Caco-2 (cell line): ENCODE results near the gene NMRK2. TPM values are rescaled to one million over a fixed set of nuclear protein-coding genes. Genes with fewer than 3 reads are reported as not detected.

Experiments
- BruUV-seq: library from RNA; stranded (reverse); fragments of 400-500 nt; replicated peaks from 2 replicates; lab custom pipeline; 2021; lab: Mats Ljungman, UMichigan
- CTCF ChIA-PET: fragments of 300-600 bp; sonication (Branson Sonifier 250); formaldehyde crosslinking; loops from one replicate; lab custom pipeline; 2022; ENCODE audit warnings: antibody characterized with exemption; lab: Charles Lee
- POLR2A ChIA-PET: fragments of 300-600 bp; sonication (Branson Sonifier 250); formaldehyde crosslinking; loops from one replicate; lab custom pipeline; 2022; ENCODE audit warnings: antibody characterized with exemption; lab: Charles Lee
- DNase-seq, 2 experiments: peaks; one replicate each; pipeline versions ENCODE4 v3.0.0 to v3.0.0-alpha.2; 2020 to 2022
- H3K27me3 ChIP-seq: replicated peaks from 2 replicates; pipeline ENCODE4 v1.6.0; 2011; ENCODE audit warnings: low read length; ENCODE audit not compliant: control insufficient read depth, insufficient read depth
- H3K36me3 ChIP-seq: 2 replicates; pipeline ENCODE4 v1.5.1; 2011; ENCODE audit warnings: low read length; ENCODE audit not compliant: control insufficient read depth, insufficient read depth
- H3K4me1 ChIP-seq: fragments of 250-450 bp; sonication (Bioruptor Pico); 2 replicates; pipeline ENCODE4 v1.5.1; 2020; ENCODE audit warnings: mild to moderate bottlenecking
- H3K4me3 ChIP-seq: 2 replicates; pipeline ENCODE4 v1.5.1; 2011; ENCODE audit warnings: low read depth, mild to moderate bottlenecking, control low read depth, low read length
- H3K9me3 ChIP-seq: fragments of 250-450 bp; sonication (Bioruptor Pico); 2 replicates; pipeline ENCODE4 v1.5.1; 2020; ENCODE audit warnings: mild to moderate bottlenecking, moderate library complexity
- H3K27ac Mint-ChIP-seq: one replicate; pipeline ENCODE4 v1.8.0; 2022; ENCODE audit warnings: mixed read lengths; ENCODE audit not compliant: unreplicated experiment
- H3K27me3 Mint-ChIP-seq: one replicate; pipeline ENCODE4 v1.8.0; 2022; ENCODE audit warnings: mixed read lengths; ENCODE audit not compliant: insufficient read depth, unreplicated experiment
- H3K36me3 Mint-ChIP-seq: one replicate; pipeline ENCODE4 v1.8.0; 2022; ENCODE audit warnings: mild to moderate bottlenecking, mixed read lengths; ENCODE audit not compliant: insufficient read depth, unreplicated experiment
- H3K4me1 Mint-ChIP-seq: one replicate; pipeline ENCODE4 v1.8.0; 2022; ENCODE audit warnings: low read depth, mixed read lengths; ENCODE audit not compliant: unreplicated experiment
- H3K4me3 Mint-ChIP-seq: one replicate; pipeline ENCODE4 v1.8.0; 2022; ENCODE audit warnings: mild to moderate bottlenecking, moderate library complexity, mixed read lengths; ENCODE audit not compliant: unreplicated experiment
- H3K9me3 Mint-ChIP-seq: one replicate; pipeline ENCODE4 v1.8.0; 2022; ENCODE audit warnings: mixed read lengths; ENCODE audit not compliant: unreplicated experiment
- CTCF ChIP-seq, 2 experiments: fragments of 200-600 bp in 1 of 2; IDR thresholded peaks; 1 replicate in 1 of 2; 2 replicates in 1 of 2; pipeline versions ENCODE4 v1.5.1 to v1.8.0; 2011 to 2022; ENCODE audit warnings: antibody characterized with exemption in 1 of 2, control low read depth in 1 of 2, inconsistent platforms in 1 of 2, low read depth in 1 of 2, low read length in 1 of 2, mild to moderate bottlenecking in 1 of 2, moderate library complexity in 1 of 2; ENCODE audit not compliant: insufficient read depth in 1 of 2, severe bottlenecking in 1 of 2, unreplicated experiment in 1 of 2
- intact Hi-C: fragments of 100-400 bp; cut with micrococcal nuclease; formaldehyde crosslinking; loops from one replicate; pipeline ENCODE4 v1.10.0; 2022; ENCODE audit not compliant: unreplicated experiment
- total RNA-seq: library from RNA; stranded (reverse); gene quantifications from 2 replicates; pipeline ENCODE4 v1.2.3, GENCODE V29; 2022

Gene NMRK2
- total RNA-seq, 1 experiment from 2014 or later: not detected

- Histone ChIP-seq H3K4me1 (peaks cover 28% of the 10 kb centered on the region), H3K9me3 (no peaks in the 10 kb centered on the region), H3K36me3 (peaks cover 1% of the 10 kb centered on the region; the same call in 1 of the 2 replicates), H3K27me3 (no peaks in the 10 kb centered on the region), H3K4me3 (peak overlapping the region; percentile 97)
- Mint-ChIP-seq H3K4me3 (peak overlapping the region; percentile 78), H3K36me3 (peaks cover 67% of the 10 kb centered on the region), H3K9me3 (no peaks in the 10 kb centered on the region), H3K27me3 (no peaks in the 10 kb centered on the region), H3K27ac (peak overlapping the region; percentile 79), H3K4me1 (peaks cover 22% of the 10 kb centered on the region)
- intact Hi-C loops: no loop called here
- DNase-seq: peak; percentile 58 to 70
- BruUV-seq: no TSS peak
- ChIA-PET CTCF (interaction anchor here (0.6 to 1.8 kb wide), 3 partner anchors 16 to 1383 kb away, joined by 4 to 16 read pairs (median 4); partner anchors contain the start of gene EEF2), POLR2A (interaction anchor here (0.8 to 3.6 kb wide), 6 partner anchors 10 to 207 kb away, joined by 3 to 67 read pairs (median 10); partner anchors contain the start of genes APBA3, EEF2 and MRPL54)
- TF ChIP-seq CTCF (IDR thresholded peaks at IDR 0.05; ENCODE audit: insufficient read depth in 1 of 2, low read depth in 1 of 2, low read length in 1 of 2, severe bottlenecking in 1 of 2, unreplicated experiment in 1 of 2): peak in 1 of 2 experiments; percentile 5
Measured at GRCh38 chr19:3969435-3970312, 36.8 kb downstream of the NMRK2 start.

- H3K4me1 ChIP-seq: peaks cover 28% of the 10 kb centered on the region
- Mint-ChIP-seq H3K4me3 (peak overlapping the region; percentile 78), H3K4me1 (peaks cover 22% of the 10 kb centered on the region), H3K27me3 (no peaks in the 10 kb centered on the region), H3K9me3 (no peaks in the 10 kb centered on the region), H3K27ac (peak overlapping the region; percentile 79), H3K36me3 (peaks cover 67% of the 10 kb centered on the region)
- BruUV-seq: no TSS peak
- H3K27me3 ChIP-seq: no peaks in the 10 kb centered on the region
- H3K9me3 ChIP-seq: no peaks in the 10 kb centered on the region
- no peak for DNase-seq
- peaks cover 1% of the 10 kb centered on the region; the same call in 1 of the 2 replicates for H3K36me3 ChIP-seq
- intact Hi-C loops: no loop called here
- H3K4me3 ChIP-seq: peak overlapping the region; percentile 97
- no peak for TF ChIP-seq CTCF (IDR thresholded peaks at IDR 0.05; ENCODE audit: insufficient read depth in 1 of 2, low read depth in 1 of 2, low read length in 1 of 2, severe bottlenecking in 1 of 2, unreplicated experiment in 1 of 2)
- POLR2A ChIA-PET: interaction anchor here (1.2 to 3.6 kb wide), 3 partner anchors 12 to 18 kb away, joined by 5 to 67 read pairs (median 6); partner anchors contain the start of gene EEF2
- CTCF ChIA-PET: interaction anchor here (1.0 to 1.9 kb wide), 3 partner anchors 15 to 148 kb away, joined by 3 to 21 read pairs (median 5); partner anchors contain the start of gene EEF2
Measured at GRCh38 chr19:3970313-3970807, 37.5 kb downstream of the NMRK2 start.
